C4-2B (cell line): Measurements from ENCODE around the gene OSBPL1A.
"Not testable (repeated sequence)": the region's sequence is repeated elsewhere in the genome, so short reads cannot be mapped to it uniquely, and the experiment has no call there.

ENCODE experiments used
- CTCF ChIP-seq: fragments of 450-650 bp; conservative IDR thresholded peaks from 2 replicates; pipeline ENCODE4 v1.5.1; 2017; ENCODE audit warnings: mild to moderate bottlenecking
- ZFX ChIP-seq: fragments of 450-650 bp; IDR thresholded peaks from 2 replicates; pipeline ENCODE4 v1.6.1; 2017

GRCh38 chr18:24149591-24149990 lies 248.0 kb downstream of the OSBPL1A start:
- TF ChIP-seq CTCF, ZFX: not testable (repeated sequence)
